Heart left ventricle (tissue), 13 donors: ENCODE data around the gene ROPN1L.

Experiments used
- POLR2A ChIP-seq, 2 donors: fragments of 450-650 bp; IDR thresholded peaks; one replicate each; pipeline ENCODE4 v1.6.1; 2017; ENCODE audit warnings: antibody characterized with exemption in 2 of 2, mild to moderate bottlenecking in 2 of 2, moderate library complexity in 2 of 2
- TF ChIP-seq, protein P1 (sequence below), 12 donors: fragments of 200-600 bp; sonication (generic) in 4 of 12; IDR thresholded peaks; one replicate each; pipeline versions ENCODE4 v1.5.0 to v1.8.0; 2018 to 2022; ENCODE audit warnings: antibody characterized with exemption in 12 of 12, mild to moderate bottlenecking in 5 of 12
- donor health status: ischemic (EF 13 %, LVEDD 7.1; RV severe dilation, severe dysfunction).
- donor health status: DM: no; HTN: yes; CAD: no.
- donor health status: DM: no; HTN: no; CAD: no.
- donor health status: ischemic (EF 25% LVEDD 6.9; RV normal size, moderate dysfunction).
- donor health status: ischemic (EF 25% LVEDD 5.7; RV mildly dilated, moderate dysfunction).
- donor health status: ischemic (EF 35%, LVEDD 5.7; RV mildly dilated, moderate dysfunction).
- donor health status: nonischemic (EF 11% LVEDD 7.7; RV severe dilation, severe dysfunction).
- donor health status: DM: yes; HTN: yes; CAD: no.
- donor health status: PGD.
- donor health status: ischemic (EF 29% LVEDD 5.4; RV normal size, mild dysfunction).
- donor health status: nonischemic (EF 23%, LVEDD 6.1; RV moderate dilation, normal function).

DNA sequence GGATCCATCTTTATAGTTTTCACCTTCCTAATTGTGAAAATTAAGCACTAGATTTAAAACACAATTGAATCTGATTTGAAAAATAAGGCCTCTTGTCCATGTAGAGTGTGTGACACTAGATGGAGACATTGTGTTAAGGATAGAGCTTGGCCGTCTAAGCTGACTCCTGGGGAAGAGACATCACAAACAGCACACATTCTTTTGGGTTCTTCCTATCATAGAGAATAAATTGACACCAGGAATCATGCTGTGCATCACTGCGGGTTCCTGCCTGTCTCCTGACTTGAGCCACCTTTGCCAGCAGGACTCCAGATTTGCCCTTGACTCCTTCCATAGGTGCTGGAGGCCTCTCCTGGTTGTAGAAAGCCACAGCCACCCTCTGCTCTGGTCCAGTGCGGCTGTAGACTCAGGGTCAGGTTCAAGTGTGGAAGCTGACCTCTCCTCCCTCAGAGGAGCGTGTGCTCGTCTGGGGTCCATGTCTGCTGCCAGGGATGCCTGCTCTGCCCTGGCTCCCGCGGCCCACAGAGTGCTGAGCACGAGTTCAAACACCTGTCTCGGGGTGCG, 11.2 kb downstream of the ROPN1L start:
- no peak for TF ChIP-seq POLR2A (IDR thresholded peaks at IDR 0.05)
- TF ChIP-seq, protein P1, sequence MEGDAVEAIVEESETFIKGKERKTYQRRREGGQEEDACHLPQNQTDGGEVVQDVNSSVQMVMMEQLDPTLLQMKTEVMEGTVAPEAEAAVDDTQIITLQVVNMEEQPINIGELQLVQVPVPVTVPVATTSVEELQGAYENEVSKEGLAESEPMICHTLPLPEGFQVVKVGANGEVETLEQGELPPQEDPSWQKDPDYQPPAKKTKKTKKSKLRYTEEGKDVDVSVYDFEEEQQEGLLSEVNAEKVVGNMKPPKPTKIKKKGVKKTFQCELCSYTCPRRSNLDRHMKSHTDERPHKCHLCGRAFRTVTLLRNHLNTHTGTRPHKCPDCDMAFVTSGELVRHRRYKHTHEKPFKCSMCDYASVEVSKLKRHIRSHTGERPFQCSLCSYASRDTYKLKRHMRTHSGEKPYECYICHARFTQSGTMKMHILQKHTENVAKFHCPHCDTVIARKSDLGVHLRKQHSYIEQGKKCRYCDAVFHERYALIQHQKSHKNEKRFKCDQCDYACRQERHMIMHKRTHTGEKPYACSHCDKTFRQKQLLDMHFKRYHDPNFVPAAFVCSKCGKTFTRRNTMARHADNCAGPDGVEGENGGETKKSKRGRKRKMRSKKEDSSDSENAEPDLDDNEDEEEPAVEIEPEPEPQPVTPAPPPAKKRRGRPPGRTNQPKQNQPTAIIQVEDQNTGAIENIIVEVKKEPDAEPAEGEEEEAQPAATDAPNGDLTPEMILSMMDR (IDR thresholded peaks at IDR 0.05): peak; percentile 63 to 90 (median 80)
